SH-SY5Y (cell line): ENCODE data around the gene MTM1.

Experiments
- GATA2 ChIP-seq: IDR thresholded peaks from 2 replicates; pipeline ENCODE4 v1.6.1; 2011; ENCODE audit warnings: mild to moderate bottlenecking, low read depth, low read length
- GATA3 ChIP-seq: IDR thresholded peaks from 2 replicates; pipeline ENCODE4 v1.6.1; 2011; ENCODE audit warnings: low read depth, mild to moderate bottlenecking, low read length, moderate library complexity

MTM1 gene

GRCh38 chrX:150568320-150569154, at the start of gene MTM1:
Gene MTM1 (plus strand): TSS chrX:150568621. CDS start chrX:150592615, 23,994 bp downstream.
- TF ChIP-seq GATA3 (no peak), GATA2 (no peak)

DNA sequence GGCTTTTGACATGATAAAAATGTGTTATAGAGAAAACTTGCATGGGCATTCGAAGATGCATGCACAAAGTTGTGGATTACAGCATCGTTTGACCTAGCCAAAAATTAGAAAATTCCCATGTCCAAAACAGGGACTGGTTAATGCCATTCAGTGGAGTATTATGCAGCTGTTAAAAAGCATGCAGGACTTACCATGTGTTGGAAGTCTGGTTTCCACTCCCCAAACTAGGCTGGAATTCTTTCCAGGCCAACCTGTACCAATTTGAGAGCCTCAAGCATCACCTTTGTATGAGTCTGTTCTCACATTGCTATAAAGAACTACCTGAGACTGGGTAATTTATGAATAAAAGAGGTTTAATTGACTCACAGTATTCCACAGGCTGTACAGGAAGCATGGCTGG, 45.9 kb upstream of the MTM1 start:
- no peak for TF ChIP-seq GATA2
- TF ChIP-seq GATA3, result no peak

- TF ChIP-seq GATA3 (no peak), GATA2 (no peak)
Observed at GRCh38 chrX:150525061-150525919, 43.1 kb upstream of the MTM1 start.

DNA sequence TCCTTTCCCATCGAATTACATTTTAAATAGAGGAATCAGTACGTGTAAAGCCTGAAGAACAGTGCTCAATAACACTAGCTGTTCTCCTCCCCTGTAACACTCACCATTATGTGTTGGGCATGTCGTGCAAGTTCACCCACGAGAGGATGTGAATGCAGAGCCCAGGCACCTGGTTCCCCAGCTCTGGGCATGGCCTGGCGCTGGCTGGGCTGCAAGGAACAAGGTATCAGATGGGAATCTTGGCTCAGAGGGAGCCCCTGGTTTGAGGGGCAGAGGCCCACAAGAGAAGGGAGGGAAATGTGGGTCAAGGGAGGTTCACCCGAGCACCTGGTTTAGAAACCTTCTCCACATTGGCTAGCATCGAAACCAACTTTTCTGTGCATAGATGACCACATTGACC, 41.7 kb upstream of the MTM1 start:
- TF ChIP-seq GATA3, result no peak
- no peak for TF ChIP-seq GATA2

DNA sequence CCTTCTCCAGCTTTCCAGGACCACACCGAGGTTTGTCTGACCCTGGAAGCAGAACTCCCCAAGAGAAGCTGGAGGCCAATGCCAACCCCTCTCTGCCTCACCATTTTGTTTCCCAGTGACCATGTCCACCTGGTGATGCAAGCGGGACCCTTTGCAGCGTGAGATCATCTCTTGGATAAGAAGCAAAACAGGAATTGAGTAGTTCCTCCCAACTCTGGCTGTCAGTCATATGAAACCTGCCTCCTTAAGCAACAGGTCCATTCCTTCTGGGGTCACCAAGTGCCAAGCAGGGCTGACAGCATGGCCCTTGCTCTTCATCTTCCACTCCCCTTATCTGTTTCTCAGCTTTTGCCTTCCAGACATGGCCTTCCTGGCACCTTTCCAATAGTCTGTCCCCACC, 41.3 kb upstream of the MTM1 start:
- no peak for TF ChIP-seq GATA2
- no peak for TF ChIP-seq GATA3

DNA sequence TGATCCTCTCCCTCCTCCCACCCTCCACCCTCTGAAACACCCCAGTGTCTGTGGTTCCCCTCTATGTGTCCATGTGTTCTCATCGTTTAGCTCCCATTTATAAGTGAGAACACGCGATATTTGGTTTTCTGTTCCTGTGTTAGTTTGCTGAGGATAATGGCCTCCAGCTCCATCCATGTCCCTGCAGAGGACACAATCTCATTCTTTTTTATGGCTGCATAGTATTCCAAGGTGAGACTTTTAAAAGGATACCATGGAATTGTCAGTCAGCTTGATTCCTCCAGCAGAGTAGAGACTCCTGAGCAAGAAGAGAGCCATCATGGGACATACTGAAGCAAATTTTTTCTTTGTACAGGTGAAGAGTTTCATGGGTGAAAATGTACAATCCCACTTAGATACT, 38.8 kb upstream of the MTM1 start:
- no peak for TF ChIP-seq GATA2
- no peak for TF ChIP-seq GATA3

GRCh38 chrX:150530821-150531220, 37.6 kb upstream of the MTM1 start:
- TF ChIP-seq GATA2 (no peak), GATA3 (no peak)

DNA sequence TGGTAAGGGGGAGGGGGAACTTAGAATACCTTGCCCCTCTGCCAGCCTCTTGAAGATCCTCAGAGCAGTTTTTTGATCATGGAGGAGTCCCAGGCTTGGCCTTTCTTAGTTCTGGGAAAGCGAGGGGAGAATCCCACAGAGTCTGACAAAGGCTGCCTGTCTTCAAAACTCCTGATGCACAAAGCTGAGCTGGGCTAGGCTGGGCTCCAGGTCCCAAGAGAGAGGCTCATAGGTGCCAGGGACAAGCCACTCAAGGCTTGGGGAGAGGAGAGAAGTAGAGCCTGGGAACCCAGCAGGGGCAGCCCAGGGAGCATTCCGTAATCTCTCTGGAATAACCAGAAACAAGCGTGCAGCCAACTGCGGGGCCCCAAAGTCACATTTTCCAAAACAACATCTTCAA, 37.0 kb upstream of the MTM1 start:
- TF ChIP-seq GATA3, result no peak
- no peak for TF ChIP-seq GATA2

DNA sequence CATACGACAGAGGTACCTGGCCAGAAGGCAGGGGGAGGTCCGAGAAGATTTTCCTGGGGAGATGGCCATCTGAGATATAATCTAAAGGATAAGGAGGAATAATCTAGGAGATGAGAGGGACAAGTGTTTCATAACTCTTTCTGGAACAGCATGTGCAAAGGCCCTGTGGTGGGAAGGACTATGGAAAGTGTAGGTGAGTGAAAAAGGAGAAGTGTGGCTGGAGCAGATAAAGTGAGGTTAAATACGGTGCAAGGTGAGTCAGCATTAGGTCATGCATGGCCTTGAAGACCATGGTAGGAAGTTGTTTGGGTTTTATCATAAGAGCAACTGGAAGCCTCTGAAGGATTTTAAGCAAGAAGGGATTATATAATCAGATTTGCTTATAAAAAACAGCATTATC, 34.6 kb upstream of the MTM1 start:
- TF ChIP-seq GATA2 (no peak), GATA3 (no peak)

GRCh38 chrX:150536455-150537116, 31.8 kb upstream of the MTM1 start:
- no peak for TF ChIP-seq GATA3
- no peak for TF ChIP-seq GATA2

DNA sequence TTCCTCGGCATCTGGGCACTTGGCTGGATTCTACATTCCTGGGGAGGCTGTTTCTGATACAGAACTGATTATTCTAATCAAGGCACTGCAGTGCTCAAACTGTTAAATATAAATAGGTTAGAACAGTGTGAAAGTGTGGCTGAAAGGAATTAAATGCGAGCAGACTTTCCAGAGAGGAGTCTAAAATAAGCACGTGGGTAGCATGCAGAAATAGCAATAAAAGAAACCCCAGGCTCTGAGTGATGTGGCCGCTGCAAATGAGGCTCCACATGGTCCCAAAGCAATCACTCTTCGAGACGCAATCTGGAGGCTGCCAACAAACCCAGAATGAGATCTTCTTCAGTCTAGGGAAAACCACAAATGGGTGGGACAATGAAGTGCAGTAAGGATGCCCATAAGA, 30.6 kb upstream of the MTM1 start:
- TF ChIP-seq GATA3 (no peak), GATA2 (no peak)

DNA sequence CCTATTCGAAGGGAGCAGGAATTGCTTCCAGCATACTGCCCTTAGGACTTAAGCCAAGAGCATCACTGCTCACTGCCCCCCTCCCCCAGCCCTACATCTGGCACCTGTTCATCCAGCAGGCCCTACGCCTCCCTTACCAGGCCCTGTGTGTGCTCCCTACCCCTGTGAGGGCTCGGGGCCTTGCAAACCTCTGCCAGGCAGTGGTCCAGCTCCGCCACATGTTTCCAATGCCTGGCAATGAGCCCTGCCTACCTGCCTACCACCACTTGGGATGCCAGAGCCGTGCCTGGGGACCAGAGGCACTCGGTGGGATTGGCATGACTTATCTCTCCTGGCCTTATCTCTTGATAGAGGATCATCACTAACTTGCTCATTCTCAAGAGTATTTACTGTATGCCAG, 27.5 kb upstream of the MTM1 start:
- TF ChIP-seq GATA3 (no peak), GATA2 (no peak)

- TF ChIP-seq GATA3, result no peak
- TF ChIP-seq GATA2, result no peak
Observed at GRCh38 chrX:150542846-150543229, 25.6 kb upstream of the MTM1 start.

- TF ChIP-seq GATA2, result no peak
- TF ChIP-seq GATA3, result no peak
Observed at GRCh38 chrX:150543230-150544155, 24.9 kb upstream of the MTM1 start.
